Sigmoid colon (tissue), 7 donors: ENCODE data around the gene PLCL1. TPM values are rescaled to one million over a fixed set of nuclear protein-coding genes. Genes with fewer than 3 reads are reported as not detected.

Source experiments
- DNase-seq: peaks from one replicate; pipeline ENCODE4 v3.0.0-alpha.2; 2019
- H3K27ac ChIP-seq, 4 donors: fragments of 200-600 bp; sonication (generic); one replicate each; pipeline ENCODE4 v1.5.1; 2016 to 2019; ENCODE audit warnings: mild to moderate bottlenecking in 1 of 4
- H3K27me3 ChIP-seq, 3 donors: fragments of 200-600 bp; sonication (generic); one replicate each; pipeline ENCODE4 v1.5.1; 2019; ENCODE audit warnings: mild to moderate bottlenecking in 1 of 3
- H3K36me3 ChIP-seq, 4 donors: fragments of 200-600 bp; sonication (generic); one replicate each; pipeline ENCODE4 v1.5.1; 2016 to 2019
- H3K4me1 ChIP-seq, 4 donors: fragments of 200-600 bp; sonication (generic); one replicate each; pipeline ENCODE4 v1.5.1; 2017 to 2019
- H3K4me3 ChIP-seq, 4 donors: fragments of 200-600 bp; sonication (generic); one replicate each; pipeline ENCODE4 v1.5.1; 2017 to 2019; ENCODE audit warnings: mild to moderate bottlenecking in 2 of 4, moderate library complexity in 1 of 4
- H3K9me3 ChIP-seq, 4 donors: fragments of 200-600 bp in 3 of 4; sonication (generic) in 3 of 4; one replicate each; pipeline versions ENCODE4 v1.5.1 to v1.6.1; 2013 to 2019
- CTCF ChIP-seq, 4 experiments: fragments of 450-650 bp in 3 of 4; fragments of 200-600 bp in 1 of 4; IDR thresholded peaks; one replicate each; pipeline ENCODE4 v1.5.1; 2016 to 2019; ENCODE audit warnings: antibody characterized with exemption in 4 of 4, mild to moderate bottlenecking in 3 of 4, moderate library complexity in 2 of 4
- EP300 ChIP-seq, 4 donors: sonication (generic); formaldehyde crosslinking; IDR thresholded peaks; one replicate each; pipeline ENCODE4 v1.6.1; 2017; ENCODE audit warnings: antibody characterized with exemption in 4 of 4
- POLR2A ChIP-seq, 2 donors: fragments of 450-650 bp; IDR thresholded peaks; one replicate each; pipeline ENCODE4 v1.6.1; 2016; ENCODE audit warnings: antibody characterized with exemption in 2 of 2, mild to moderate bottlenecking in 2 of 2, moderate library complexity in 2 of 2
- POLR2AphosphoS5 ChIP-seq, 4 donors: sonication (generic); formaldehyde crosslinking; IDR thresholded peaks; one replicate each; pipeline ENCODE4 v1.6.1; 2017; ENCODE audit warnings: antibody characterized with exemption in 4 of 4
- WGBS, 2 donors: extraction: QIAGEN DNeasy Blood & Tissue Kit; methylation state at CpG; one replicate each; pipeline ENCODE4 v1.1.7; 2013; 5-methylcytosine and 5-hydroxymethylcytosine counted together
- intact Hi-C: fragments of 100-400 bp; cut with DNase I; formaldehyde crosslinking; loops from one replicate; pipeline ENCODE4 v1.15.1; 2023
- polyA plus RNA-seq, 3 donors: library from polyadenylated mRNA; stranded (reverse); fragments of 200-250 nt; gene quantifications; one replicate each; pipeline ENCODE4 v1.2.3, GENCODE V29; 2013
- total RNA-seq, 4 donors: library from RNA; depleted of rRNA; stranded (reverse); fragments of >200 nt; gene quantifications; one replicate each; pipeline ENCODE4 v1.1.0, GENCODE V29; 2016
- donor health status: healthy with polysubstance abuse.
- donor health status: Bipolar disorder and iron deficiency.
- donor health status: healthy.

Gene PLCL1
- total and polyA plus RNA-seq, 7 donors: 0.69 to 20.0 (median 13.6) TPM

- TF ChIP-seq POLR2A (IDR thresholded peaks at IDR 0.05): no peak
- TF ChIP-seq CTCF (IDR thresholded peaks at IDR 0.05): no peak
- TF ChIP-seq POLR2AphosphoS5 (IDR thresholded peaks at IDR 0.05): no peak
- TF ChIP-seq EP300 (IDR thresholded peaks at IDR 0.05): no peak
- Histone ChIP-seq H3K27me3 (no peaks in the 10 kb centered on the region), H3K9me3 (no peaks in the 10 kb centered on the region), H3K4me3 (no peak overlapping the region), H3K27ac (no peak overlapping the region), H3K36me3 (peaks cover 0 to 4% (median 0%) of the 10 kb centered on the region in 4 donors), H3K4me1 (peaks cover 0 to 3% (median 0%) of the 10 kb centered on the region in 4 donors)
- intact Hi-C loops: no loop called here
- no peak for DNase-seq
- 87 to 91% methylated on average over 5 of the region's 5 CpGs for WGBS, 2 donors
Observed at GRCh38 chr2:198106621-198107385, 302.4 kb downstream of the PLCL1 start.

GRCh38 chr2:198113316-198113715 lies 308.9 kb downstream of the PLCL1 start:
- DNase-seq: no peak
- 63 to 78% methylated on average over 2 of the region's 2 CpGs for WGBS, 2 donors
- intact Hi-C loops: no loop called here
- no peaks in the 10 kb centered on the region for H3K27me3 ChIP-seq
- TF ChIP-seq EP300 (IDR thresholded peaks at IDR 0.05) (no peak), POLR2AphosphoS5 (IDR thresholded peaks at IDR 0.05) (no peak), CTCF (IDR thresholded peaks at IDR 0.05) (no peak), POLR2A (IDR thresholded peaks at IDR 0.05) (no peak)
- no peaks in the 10 kb centered on the region for H3K36me3 ChIP-seq
- H3K27ac ChIP-seq: no peak overlapping the region
- no peak overlapping the region for H3K4me3 ChIP-seq
- H3K9me3 ChIP-seq: no peaks in the 10 kb centered on the region
- H3K4me1 ChIP-seq: peaks cover 0 to 9% (median 4%) of the 10 kb centered on the region in 4 donors

- intact Hi-C loops: no loop called here
- no peak for DNase-seq
- TF ChIP-seq CTCF (IDR thresholded peaks at IDR 0.05) (no peak), EP300 (IDR thresholded peaks at IDR 0.05) (no peak), POLR2AphosphoS5 (IDR thresholded peaks at IDR 0.05) (no peak), POLR2A (IDR thresholded peaks at IDR 0.05) (no peak)
- no peaks in the 10 kb centered on the region for H3K27me3 ChIP-seq
- no peak overlapping the region for H3K4me3 ChIP-seq
- no peaks in the 10 kb centered on the region for H3K36me3 ChIP-seq
- H3K27ac ChIP-seq: no peak overlapping the region
- WGBS, 2 donors: 84 to 89% methylated on average over 1 of the region's 1 CpG
- peaks cover 0 to 9% (median 4%) of the 10 kb centered on the region in 4 donors for H3K4me1 ChIP-seq
- no peaks in the 10 kb centered on the region for H3K9me3 ChIP-seq
Observed at GRCh38 chr2:198114064-198114463, 309.7 kb downstream of the PLCL1 start.

- Histone ChIP-seq H3K27me3 (no peaks in the 10 kb centered on the region), H3K9me3 (no peaks in the 10 kb centered on the region), H3K36me3 (no peaks in the 10 kb centered on the region), H3K4me3 (no peak overlapping the region), H3K4me1 (peaks cover 0 to 9% (median 4%) of the 10 kb centered on the region in 4 donors), H3K27ac (no peak overlapping the region)
- TF ChIP-seq POLR2AphosphoS5 (IDR thresholded peaks at IDR 0.05) (no peak), EP300 (IDR thresholded peaks at IDR 0.05) (no peak), CTCF (IDR thresholded peaks at IDR 0.05) (no peak), POLR2A (IDR thresholded peaks at IDR 0.05) (no peak)
- no peak for DNase-seq
- intact Hi-C loops: no loop called here
Observed at GRCh38 chr2:198115201-198115600, 310.8 kb downstream of the PLCL1 start.
